Measurements from ENCODE around the gene CTNNBIP1.

GRCh38 chr1:9872430-9873165, 37.5 kb downstream of the CTNNBIP1 start:
- no peak for TF ChIP-seq CTCF (IDR thresholded peaks at IDR 0.05)
- TF ChIP-seq POLR2A (IDR thresholded peaks at IDR 0.05) = no peak
